ENCODE measurements around the gene SHQ1.

DNA sequence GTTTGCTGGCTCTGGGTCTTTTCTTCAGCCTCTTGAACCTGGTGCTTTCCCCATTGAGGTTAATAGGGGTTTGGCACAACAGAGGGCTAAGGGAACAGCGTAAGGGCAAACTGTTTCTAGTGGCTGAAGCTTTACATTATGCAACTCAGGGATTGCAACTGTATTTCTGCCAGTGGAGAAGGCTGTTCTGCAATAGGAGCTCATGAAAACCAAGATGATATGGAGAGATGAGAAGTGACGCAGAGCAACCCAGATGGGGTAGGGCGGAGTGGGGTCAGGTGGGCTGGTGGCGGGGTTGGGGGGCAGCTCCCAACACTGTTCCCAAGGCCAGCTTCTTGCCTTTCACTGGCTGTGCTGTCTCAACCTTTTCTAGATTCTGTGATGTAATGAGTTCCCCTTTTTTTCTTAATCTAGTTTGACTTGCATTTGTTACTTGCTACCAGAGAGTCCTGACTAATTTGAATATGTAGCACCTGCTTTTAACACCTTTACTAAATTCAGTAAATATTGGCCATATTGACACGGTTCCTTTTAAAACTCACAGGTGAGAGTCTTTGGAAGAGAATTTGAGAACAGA is 46.8 kb upstream of the SHQ1 start:
- TF ChIP-seq, protein P1, sequence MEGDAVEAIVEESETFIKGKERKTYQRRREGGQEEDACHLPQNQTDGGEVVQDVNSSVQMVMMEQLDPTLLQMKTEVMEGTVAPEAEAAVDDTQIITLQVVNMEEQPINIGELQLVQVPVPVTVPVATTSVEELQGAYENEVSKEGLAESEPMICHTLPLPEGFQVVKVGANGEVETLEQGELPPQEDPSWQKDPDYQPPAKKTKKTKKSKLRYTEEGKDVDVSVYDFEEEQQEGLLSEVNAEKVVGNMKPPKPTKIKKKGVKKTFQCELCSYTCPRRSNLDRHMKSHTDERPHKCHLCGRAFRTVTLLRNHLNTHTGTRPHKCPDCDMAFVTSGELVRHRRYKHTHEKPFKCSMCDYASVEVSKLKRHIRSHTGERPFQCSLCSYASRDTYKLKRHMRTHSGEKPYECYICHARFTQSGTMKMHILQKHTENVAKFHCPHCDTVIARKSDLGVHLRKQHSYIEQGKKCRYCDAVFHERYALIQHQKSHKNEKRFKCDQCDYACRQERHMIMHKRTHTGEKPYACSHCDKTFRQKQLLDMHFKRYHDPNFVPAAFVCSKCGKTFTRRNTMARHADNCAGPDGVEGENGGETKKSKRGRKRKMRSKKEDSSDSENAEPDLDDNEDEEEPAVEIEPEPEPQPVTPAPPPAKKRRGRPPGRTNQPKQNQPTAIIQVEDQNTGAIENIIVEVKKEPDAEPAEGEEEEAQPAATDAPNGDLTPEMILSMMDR (IDR thresholded peaks at IDR 0.05): no peak
- no peak for TF ChIP-seq POLR2A (IDR thresholded peaks at IDR 0.05)
